ENCODE results near the gene STYK1. TPM values are rescaled to one million over a fixed set of nuclear protein-coding genes. Genes with fewer than 3 reads are reported as not detected.
"Not testable (repeated sequence)": the region's sequence is repeated elsewhere in the genome, so short reads cannot be mapped to it uniquely, and the experiment has no call there.

STYK1 gene
- polyA plus RNA-seq, 1 donor = 0.13 TPM

DNA sequence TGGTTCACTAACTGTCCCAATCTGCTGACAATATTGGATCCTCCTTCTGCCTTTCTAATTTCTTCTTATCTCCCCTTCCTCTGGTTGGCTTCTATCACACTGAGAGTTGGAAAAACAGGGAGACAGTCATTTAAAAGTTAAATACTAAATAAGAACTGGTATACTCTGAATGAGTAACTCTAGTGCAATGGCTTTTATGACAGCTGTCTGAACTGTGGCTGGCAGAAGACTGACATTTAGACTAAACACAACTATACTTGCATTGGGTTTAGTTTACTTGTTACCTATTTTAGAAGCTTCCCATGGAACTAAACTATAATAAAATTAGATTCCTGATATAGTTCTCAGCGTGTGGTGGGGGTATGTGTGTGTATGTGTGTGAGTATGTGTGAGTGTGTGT lies 52.6 kb downstream of the STYK1 start:
- DNase-seq (ENCODE audit: low read depth) = no peak

DNA sequence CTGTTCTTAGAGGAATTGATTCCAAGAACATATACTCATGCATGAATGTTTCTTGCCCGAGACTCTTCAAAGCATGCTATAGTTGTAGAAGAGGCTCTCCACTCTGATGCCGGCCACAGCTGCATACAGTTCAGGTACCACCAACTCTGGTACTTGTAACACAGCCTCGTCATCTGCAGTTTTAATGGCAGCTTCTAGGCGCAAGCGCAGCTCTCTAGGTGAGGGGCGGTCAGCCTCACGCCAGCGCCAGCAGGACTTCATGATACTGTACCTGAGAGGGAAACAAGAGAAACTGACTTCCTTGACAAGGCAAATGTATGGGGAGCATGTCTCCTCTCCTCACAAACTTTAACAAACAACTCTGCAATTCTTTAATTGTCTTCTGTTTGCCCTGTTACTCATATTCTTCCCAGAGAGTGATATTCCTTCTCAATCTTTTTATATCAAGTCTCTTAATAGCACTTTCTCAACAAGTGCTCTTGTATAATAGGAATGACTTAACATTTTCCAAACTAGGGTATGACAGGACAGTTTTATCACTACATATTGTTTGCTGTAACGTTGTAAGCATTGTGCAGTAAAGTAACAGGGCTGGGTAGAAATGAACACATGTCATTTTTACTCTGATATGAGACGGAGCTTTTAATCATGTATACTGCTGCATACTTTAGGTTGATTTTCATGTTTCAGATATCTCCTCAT lies 53.6 kb downstream of the STYK1 start:
- no peak for DNase-seq (ENCODE audit: low read depth)

DNA sequence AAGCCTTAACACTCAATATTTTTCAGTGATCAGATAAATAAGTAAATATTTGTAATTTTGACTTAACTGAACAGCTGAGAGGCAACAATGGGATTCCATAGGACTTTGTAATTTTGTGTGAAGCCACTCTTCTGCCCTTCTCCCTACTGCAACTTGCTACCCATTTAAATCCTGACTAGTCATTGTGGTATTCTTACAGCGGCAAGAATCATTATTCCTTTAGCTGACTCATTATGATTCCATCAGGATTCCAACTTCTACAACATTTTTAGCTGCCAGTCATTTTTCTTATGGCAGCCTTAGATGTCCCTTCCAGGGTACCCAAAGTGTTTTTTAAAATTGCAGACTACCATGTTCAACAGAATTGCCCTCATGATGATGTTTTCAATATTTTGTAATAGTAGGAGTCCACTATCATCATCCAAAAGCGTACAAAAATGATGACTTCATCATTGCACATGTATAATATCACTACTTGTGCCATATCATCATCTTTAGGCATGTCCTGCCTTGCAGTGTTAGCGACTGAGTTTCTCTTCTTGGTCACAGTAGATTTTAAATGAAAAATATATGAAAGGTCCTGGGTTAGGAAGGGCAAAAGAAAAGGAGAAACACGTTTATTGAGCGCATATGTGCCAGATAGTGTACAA lies 55.4 kb downstream of the STYK1 start:
- DNase-seq (ENCODE audit: low read depth) = no peak

DNA sequence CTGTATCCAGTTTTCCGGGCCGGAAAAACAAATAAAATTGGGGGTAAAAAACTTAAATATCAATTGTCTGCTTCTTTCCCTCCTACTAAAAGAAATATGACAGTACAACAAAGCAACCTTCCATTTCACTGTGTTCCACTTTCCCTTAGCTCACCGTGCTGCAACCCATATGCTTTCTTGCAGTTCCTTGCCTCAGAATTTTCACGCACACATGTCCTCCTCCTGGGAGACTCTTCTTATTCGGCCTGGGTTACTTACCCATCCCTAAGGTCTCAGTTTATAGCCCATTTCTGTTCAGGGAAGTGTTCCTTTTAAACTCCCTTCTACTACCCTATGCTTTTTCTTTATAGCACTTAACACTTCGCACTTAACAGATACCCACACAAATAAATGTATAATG lies 56.0 kb downstream of the STYK1 start:
- no peak for DNase-seq (ENCODE audit: low read depth)

DNA sequence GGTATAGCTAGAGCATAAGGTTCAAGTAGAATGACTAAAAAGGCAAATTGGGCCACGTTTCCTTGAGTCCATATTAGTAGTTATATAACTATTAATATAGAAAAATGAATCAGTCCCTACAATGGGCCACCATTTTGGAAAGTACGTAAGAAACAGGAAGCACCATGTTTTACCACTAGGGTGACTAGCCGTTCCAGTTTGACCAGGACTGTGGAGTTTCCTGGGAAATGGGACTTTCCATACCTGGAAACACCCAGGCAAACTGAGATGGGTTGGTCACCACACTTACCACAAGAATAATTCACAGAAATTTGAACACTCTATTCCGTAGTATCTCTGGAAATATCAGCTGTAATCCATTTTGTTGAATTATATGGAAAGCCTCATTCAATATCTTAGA lies 58.3 kb downstream of the STYK1 start:
- no peak for DNase-seq (ENCODE audit: low read depth)

DNA sequence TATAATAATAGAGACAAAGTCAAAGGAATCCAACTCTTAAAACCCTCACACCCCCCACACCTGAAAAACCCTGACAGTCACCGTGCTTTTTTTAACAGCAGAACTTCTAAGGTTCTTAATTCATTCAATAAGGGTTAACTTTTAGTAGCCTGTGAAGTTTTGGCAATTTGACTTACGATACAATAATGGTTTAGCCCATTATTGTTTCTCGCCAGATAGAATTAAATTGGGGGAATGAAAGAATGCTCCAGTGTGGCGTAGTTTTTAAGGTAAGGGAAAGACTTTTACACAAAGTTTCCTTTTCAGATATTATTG lies 59.8 kb downstream of the STYK1 start:
- DNase-seq (ENCODE audit: low read depth) = no peak

DNA sequence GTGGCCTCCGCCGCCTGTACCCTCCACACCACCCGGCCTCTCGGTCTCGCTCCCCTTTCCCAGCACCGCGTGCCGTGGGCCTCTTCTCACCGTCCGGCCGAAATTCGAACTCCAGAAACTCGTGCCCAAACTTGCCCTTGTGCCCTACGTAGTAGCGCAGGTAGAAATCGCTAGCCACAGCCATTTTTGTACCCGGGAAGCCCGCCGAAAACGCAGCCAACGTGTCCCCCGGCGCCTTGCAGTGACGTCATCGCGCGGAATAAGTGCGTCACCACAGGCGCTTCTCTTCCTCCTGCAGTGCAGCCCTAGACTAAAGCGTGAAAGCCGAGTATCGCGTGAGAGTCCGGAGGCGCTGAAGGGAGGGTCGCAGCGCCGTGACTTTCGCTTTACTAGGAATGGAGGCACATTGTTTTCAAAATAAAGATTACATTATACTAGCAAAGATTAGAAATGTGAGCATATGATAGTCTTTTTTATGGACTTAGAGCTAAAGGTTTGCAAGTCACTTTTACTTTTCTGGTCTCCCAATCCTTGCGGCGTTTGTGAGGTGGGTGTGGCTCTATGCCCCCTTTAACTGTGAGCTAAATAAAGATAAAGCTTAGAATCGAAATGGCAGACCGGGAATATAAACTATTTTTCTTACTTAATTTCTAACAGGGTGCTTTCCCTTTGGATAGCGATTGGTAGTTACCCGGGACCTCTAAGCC lies 60.4 kb downstream of the STYK1 start, which contains the start of gene MAGOHB:
Gene MAGOHB (minus strand): TSS at position 261 of the 707 bp plus-strand sequence. CDS start 77 bp downstream, at position 184.
- DNase-seq (ENCODE audit: low read depth) = peak; percentile 93

DNA sequence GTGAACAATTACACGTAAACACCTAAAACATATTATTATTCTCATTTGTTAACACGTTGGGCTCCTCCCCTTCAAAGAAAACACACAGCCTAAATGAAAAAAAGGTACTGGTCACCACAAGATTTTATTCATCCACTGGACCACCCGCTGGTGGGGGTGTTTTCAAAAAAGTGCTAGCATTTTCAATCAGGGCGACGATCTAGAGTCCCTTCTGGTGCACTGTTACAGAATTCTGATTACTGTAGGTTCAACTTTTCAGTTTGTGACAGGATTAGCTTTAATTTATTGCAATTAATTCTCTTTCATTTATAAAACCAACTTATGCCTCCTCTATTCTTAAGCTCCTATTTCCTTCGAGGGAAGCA lies 60.9 kb downstream of the STYK1 start:
- no peak for DNase-seq (ENCODE audit: low read depth)

DNA sequence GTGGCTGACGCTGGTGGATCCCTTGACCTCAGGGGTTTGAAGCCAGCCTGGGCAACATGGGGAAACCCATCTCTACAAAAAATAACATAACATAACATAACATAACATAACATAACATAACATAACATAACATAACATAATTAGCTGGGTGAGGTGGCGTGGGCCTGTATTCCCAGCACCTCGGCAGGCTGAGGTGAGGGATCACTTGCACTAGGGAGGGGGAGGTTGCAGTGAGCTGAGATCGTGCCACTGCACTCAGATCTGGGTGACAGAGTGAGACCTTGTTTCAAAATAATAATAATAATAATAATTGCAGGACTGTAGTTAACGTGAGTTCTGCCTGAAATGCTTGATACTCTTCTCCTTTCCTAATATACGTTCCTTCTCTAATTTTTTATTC lies 61.7 kb downstream of the STYK1 start:
- no peak for DNase-seq (ENCODE audit: low read depth)

DNA sequence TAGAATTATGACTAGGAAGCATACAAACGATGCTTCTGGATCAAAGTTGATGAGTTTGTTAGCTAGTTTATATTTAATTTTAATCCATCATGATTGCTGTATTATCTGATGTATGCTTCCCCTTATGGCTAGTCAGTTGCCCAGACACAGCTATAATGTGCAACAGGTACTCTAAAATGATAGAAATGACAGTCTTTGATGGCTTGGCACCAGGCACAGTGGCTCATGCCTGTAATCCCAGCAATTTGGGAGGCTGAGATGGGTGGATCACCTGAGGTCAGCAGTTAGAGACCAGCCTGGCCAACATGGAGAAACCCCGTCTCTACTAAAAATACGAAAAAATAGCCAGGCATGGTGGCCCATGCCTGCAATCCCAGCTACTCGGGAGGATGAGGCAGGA lies 62.6 kb downstream of the STYK1 start:
- not testable (repeated sequence) for DNase-seq (ENCODE audit: low read depth)

DNA sequence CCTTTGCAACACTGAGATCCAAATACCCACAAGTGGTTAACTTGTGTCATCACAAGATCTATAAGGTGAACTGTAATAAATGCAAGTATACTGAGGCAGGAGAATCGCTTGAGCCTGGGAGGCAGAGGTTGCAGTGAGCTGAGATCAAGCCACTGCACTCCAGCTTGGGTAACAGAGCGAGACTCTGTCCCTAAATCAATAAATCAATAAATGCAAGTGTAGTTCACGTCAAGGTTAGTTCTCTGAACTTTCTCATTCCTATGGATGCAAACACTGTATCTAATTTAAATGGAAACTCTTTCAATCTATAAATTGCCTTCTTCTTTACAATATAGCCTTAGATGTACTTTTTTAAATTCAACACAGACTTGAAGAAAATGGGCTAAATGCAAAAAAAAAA lies 63.7 kb downstream of the STYK1 start:
- no peak for DNase-seq (ENCODE audit: low read depth)

DNA sequence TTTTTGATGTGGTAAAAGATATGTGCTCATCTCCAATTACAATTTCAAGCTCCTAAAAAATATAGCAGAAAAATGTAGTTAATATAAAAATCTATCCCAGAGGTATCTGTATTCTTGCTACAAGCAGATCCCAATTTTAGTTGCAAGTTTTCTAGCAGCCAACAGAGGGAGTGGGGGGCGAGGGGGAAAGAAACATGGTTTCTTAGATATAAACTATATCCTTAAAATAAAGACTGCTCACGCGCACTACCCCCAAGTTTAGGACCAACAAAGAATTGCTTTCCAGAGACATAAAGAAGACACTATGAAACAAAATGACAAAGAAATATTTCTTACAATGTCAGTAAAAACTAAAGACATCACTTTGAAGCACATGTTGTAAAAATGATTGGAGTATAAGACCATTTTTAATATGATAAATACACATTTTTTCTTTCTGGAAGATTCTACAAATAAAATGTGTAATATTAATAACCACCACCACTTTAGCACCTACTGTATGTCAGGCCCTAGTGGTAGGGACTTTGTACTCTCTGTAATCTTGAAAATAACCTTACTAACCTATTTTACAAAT lies 65.9 kb downstream of the STYK1 start:
- DNase-seq (ENCODE audit: low read depth) = no peak

DNA sequence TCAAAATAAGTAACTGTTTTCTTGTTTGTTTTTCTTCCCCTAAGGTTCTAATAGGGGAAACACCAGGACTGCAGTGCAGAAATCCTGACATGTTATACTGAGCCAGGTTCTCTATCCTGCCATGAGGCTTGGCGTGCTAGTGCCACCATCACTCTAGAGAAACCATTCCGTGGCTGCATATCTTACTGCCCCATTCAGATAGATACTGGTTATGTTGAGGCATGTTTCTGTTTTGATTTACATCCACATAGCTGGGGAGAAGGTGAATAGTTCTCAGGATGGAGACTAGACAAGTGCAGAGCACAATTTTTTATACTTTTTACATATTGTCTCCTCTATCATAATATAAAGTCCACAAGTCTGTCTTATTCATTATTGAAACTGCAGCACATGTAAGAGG lies 72.0 kb downstream of the STYK1 start:
- no peak for DNase-seq (ENCODE audit: low read depth)

DNA sequence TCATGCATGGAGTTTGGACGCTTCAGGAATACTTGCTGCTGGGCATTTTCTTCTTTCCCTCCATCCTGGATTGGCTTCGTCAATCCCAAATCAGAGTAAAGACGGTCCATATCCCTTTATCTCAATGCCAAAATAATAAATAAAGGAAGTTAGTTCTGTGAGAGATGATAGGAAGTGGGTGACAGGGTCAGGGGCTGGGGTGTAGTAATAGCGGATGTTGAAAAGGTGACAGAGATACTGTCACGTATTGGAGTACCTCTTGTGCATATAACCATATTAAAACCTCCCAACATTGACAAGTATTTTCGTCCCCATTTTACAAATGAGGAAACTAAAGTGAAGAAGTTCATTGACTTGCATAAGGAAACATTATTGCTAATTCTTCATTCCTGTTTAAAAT lies 72.9 kb downstream of the STYK1 start:
- no peak for DNase-seq (ENCODE audit: low read depth)

DNA sequence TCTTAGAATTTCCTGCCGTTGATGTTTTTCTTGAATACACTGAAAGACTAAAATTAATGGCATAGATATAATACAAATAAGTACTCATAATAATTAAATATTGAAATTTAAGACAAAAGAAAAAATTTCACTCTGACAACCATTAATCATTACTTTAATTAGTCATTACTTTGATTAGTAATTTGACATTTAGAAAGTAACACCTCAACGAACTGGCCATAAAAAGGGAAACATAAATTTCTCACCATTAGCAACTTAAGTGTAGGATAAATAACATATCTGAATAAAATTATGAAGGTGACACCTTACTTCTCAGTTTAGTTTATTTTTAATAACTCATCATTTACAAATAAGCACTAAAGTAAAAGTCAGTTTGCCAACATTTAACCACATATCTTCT lies 78.0 kb downstream of the STYK1 start:
- no peak for DNase-seq (ENCODE audit: low read depth)

DNA sequence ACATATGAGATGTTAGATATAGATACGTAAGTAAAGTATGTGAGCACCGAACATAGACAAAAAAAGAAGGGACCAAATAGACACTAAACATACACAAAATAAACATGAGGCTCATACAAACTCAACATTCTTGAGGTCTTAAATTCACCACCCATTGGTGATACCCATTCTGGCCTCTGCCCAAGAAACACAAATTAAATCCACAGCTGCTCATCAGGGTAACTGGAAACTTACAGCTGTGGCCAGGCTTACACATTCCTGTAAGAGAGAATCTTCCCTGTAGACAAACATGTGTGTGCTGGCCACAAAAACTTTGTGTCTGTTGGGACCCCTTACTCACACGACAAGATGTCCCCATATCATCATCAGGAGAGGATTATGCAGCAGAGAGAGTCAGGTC lies 82.9 kb downstream of the STYK1 start:
- DNase-seq (ENCODE audit: low read depth) = no peak

DNA sequence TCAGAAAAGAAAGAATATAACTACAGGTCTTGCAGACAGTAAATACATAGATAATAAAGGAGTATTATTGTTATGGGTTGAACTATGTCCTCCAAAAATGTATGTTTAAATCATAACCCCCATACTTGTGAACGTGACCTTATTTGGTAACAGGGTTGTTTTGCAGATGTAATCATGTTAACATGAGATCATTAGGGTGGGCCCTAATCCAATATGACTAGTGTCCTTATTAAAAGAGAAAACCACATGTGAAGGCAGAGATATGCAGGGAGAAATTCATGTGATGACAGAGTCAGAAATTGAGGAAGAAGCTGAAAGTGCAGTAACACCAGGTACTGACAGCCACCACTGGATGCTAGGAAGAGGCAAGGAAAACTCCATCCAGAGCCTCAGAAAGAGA lies 89.4 kb downstream of the STYK1 start:
- DNase-seq (ENCODE audit: low read depth) = no peak

DNA sequence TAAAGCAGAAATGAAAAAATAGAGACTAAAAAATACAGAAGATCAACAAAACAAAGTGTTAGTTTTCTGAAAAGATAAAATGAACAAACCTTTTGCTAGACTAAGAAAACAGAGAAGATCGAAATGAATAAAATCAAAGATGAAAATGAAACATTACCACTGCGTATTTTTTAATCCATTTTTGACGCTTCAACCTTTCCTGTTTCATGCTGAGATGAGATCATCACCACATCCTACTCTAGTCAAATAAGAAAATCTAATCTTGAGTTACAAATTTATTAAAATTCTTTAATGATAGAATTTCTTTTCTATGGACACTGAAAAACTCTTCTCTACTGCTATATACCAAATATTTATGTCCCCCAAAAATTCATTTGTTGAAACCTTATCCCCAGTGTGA lies 91.1 kb downstream of the STYK1 start:
- DNase-seq (ENCODE audit: low read depth) = no peak

DNA sequence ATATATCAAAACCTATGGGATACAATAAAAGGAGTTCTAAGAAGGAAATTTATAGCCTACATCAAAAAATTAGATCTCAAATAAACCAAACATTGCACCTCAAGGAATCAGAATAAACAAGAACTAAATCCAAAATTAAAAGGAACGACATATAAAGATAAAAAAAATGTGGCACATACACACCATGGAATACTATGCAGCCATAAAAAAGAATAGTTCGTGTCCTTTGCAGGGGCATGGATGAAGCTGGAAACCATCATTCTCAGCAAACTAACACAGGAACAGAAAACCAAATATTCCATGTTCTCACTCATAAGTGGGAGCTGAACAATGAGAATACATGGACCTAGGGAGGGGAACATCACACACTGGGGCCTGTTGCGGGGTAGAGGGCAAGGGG lies 91.7 kb downstream of the STYK1 start:
- DNase-seq (ENCODE audit: low read depth) = not testable (repeated sequence)

DNA sequence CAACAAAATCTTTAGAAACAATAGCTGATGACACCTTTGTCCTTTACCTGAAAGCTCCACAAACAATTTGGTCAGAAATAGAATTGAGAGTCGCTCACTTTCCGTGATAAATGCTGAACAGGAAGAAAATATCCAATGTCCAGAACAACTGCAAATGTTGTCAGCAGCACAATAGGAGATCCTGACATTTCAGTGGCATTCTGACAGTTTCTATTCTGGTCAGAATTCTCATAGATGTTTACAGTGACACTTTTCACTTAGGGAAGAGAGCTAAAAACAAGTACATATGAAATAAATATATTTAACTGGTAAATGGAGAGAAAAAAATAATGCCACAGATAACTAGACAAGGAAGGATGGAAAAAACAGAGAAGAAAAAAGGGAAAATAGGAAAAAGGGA lies 99.5 kb downstream of the STYK1 start:
- DNase-seq (ENCODE audit: low read depth) = no peak

DNA sequence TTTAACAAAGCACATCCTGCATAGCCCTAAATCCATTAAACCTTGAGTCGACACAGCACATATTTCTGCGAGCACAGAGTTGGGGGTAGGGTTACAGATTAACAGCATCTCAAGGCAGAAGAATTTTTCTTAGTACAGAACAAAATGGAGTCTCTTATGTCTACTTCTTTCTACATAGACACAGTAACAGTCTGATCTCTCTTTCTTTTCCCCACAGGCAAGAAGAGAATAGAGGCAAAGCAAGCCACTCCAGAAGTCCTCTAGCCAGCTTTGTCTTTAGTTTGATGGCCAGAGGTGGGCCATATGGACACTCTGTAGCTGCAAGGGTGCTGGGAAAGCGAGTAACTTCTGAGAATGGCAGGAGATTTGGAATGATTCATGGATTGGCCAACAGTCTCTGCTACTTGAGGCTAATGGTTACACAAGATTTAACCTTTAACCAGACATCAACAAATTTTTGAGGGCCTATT lies 101.8 kb downstream of the STYK1 start:
- not testable (repeated sequence) for DNase-seq (ENCODE audit: low read depth)

DNA sequence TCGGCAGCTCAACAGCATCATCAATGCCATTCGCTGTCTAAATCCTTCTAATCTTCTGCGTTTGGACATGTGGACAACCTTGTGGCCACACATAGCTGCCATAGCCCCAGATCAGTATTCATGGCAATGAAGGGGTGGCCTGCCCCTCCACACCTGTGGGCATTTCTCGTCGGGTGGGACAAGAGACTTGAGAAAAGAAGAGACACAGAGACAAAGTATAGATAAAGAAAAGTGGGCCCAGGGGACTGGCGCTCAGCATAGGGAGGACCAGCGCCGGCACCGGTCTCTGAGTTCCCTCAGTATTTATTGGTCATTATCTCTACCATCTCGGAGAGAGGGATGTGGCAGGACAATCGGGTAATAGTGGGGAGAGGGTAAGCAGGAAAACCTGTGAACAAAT lies 102.7 kb downstream of the STYK1 start:
- DNase-seq (ENCODE audit: low read depth) = no peak
